GM18861 (cell line): ENCODE data around the gene GNGT1.
A peak's percentile ranks its signal among the peaks of the same experiment; 100 is the strongest.

Experiments
- ATAC-seq: cut with Tn5 transposase; IDR thresholded peaks from one replicate; pipeline ENCODE4 v1.9.1; 2021; ENCODE audit not compliant: unreplicated experiment

GNGT1 gene

DNA sequence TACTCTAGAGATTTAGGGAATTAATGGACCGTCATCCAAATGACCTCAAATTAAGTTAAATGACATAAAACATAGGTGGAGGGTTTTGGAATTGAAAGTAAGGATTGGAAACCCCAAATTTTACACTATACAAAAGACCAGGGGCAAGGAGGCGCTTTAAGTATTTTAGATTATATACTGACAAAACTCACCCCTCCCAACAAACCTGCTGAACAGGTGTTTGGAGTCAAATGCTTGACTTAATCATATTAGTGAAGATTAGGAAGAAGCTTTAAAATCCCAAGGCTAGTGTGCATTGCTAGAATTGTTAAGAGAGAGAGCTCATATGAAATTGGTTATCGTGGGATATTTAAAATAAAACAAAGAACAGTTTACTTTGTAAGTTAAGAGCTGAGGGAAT is at the start of gene GNGT1:
GNGT1 (plus strand) TSS at position 301 of the 400 bp plus-strand sequence. CDS start 180 bp downstream, outside the sequence.
- ATAC-seq, result no peak

DNA sequence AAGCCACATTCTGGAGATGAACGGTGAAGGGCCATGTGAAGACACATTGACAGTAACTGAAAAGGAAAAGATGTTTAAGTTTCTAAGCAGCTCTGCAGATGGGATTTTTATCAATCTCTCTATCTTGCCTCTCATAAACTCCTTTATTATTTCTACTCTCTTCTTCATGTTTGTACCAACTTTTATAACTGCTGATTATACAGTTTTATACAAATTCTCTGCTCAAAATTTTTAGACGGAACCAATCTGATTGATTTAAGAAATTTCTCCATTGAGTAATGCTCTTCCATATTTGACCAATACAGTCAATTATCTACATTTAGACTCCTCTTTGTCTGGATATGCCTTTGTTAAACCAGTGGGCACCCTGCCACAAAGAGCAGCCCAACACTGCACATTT is 47.5 kb upstream of the GNGT1 start:
- ATAC-seq, result no peak

DNA sequence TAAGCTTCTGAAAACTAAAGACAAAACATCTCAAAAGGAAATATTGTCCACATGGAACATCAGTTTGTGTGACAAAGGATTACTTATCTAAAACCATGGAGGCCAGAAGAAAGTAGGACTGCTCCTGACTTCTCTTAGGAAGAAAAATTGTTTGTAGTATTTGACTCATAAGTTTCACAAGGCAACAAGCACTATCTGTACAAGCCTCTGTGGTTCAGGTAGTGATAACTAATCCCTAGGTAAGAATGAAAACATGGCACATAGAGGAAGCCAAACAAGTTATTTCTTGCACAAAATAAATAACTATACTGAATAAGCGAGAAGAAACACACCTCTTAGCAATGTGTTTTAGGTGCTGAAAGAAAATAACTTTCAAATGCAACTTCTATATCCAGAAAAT is 46.1 kb upstream of the GNGT1 start:
- ATAC-seq, result no peak

DNA sequence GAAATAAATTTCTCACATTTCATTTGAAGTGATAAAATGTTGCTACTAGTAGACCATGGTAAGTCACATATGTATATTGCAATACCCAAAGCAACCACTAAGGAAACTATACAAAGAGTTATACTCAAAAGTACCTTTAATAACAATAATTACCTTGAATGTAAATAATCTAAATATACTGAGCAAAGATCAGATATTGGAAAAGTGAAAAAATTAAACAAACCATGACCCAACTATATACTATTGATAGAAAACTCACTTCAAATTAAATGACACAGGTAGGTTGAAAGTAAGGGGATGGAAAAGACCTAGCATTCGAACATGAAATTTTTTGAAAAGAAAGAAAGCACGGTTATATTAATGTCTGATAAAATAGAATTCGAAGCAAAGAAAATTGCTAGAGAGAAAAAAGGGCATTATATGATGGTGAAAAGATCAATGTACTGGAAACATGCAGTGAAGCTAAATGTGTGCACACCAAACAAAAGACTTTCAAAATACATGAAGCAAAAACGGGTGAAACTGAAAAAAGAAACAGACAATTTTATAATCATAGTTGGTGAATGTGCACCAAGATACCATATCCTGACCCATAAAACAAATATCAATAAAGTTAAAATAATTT is 44.9 kb upstream of the GNGT1 start:
- peak; percentile 68 for ATAC-seq

DNA sequence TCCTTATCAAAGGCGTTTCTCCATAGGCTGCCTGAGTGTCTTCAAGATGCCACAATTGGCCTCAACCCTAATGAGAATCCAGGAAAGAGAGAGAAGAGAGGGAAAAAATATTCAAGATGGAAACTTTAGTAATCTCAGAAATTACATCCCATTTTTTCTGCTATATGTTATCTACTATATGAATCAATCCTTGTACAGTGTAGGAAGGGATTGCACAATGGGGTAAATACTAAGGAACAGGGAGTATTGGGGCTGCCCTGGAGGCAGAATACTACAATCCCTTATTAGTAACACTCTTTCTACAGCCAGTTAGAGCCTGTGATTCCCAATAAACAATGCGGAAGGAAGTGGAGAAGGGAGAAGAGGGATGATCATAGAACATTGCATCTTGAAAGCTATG is 43.7 kb upstream of the GNGT1 start:
- no peak for ATAC-seq

GRCh38 chr7:93866886-93867285 is 39.5 kb upstream of the GNGT1 start:
- no peak for ATAC-seq

- ATAC-seq, result no peak
Observed at GRCh38 chr7:93873998-93874574, 32.3 kb upstream of the GNGT1 start.

GRCh38 chr7:93877742-93878141 is 28.6 kb upstream of the GNGT1 start:
- ATAC-seq, result no peak

- no peak for ATAC-seq
Observed at GRCh38 chr7:93879356-93879755, 27.0 kb upstream of the GNGT1 start.

DNA sequence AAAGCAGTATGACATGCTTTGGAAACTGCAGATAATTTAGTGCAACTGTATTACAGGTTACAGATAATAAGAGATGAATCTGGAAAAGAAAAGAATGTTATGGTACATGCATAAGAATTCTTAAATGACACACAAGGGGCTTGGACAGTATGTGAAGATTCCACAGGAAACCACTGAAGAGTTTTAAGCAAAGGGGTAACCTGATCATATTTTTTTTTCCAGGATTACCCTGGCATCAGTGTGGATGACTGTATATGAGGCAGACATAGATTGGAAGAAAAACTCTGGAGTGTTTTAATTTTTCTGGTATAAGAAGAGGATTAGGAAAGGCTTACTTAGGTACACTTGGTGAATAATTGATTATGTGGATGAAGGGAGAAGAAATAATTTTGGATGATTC is 23.9 kb upstream of the GNGT1 start:
- ATAC-seq, result no peak

DNA sequence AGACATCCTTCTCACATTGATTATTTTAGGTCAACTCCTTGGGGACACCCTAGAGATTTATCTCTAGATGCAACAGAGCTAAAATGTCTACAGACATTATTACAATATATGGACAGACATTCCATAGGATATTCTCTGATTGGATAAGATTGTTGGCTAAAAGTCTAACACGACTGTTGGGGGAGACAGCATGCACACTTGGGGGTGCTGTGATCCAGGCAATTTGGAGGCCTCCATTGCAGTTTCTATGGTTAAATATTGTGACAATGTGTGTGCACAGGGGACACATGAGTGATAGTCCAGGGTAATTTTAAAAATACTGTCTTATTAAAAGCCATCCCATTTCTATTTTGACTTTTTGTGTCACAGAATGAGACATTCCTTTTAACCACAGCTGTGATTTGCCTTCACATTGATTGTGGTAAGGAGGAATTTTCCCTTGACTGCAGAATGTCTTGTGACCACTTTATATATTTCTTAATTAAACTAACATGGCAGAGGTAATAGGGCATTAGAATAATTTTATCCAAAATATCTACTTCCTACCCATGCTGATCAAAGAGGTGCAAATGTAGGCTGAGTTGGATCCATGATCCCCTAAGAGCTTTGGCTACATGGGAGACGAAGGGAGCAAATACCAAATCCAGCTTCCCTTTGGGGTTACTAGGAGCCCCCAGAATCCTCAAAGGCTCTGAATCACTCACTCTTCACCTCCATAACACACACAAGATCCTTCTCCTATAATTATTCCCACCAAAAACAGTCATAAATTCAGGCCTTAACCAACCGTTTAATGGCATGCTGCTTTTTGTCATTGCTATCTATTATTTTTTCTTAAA is 23.1 kb upstream of the GNGT1 start:
- no peak for ATAC-seq

GRCh38 chr7:93883917-93884345 is 22.4 kb upstream of the GNGT1 start:
- no peak for ATAC-seq

DNA sequence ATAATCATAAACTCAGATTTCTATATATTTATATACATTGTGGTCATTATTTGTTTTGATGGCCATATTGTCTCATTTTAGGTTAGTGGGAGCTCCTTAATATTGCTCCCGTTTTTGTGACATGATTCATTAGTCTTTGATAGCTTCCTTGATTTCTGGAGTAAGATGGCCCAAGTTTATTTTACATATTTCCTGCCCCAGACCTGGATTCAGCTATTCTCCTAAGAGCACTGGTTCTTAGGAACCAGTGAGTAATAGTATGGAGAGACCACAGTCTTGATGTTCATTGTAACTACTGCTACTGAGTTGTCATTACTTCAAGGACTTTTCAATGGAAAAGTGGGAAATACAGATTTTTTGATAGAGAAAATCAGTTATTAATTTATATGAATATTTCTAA is 21.8 kb upstream of the GNGT1 start:
- ATAC-seq, result no peak

GRCh38 chr7:93889261-93889660 is 17.1 kb upstream of the GNGT1 start:
- ATAC-seq, result no peak

DNA sequence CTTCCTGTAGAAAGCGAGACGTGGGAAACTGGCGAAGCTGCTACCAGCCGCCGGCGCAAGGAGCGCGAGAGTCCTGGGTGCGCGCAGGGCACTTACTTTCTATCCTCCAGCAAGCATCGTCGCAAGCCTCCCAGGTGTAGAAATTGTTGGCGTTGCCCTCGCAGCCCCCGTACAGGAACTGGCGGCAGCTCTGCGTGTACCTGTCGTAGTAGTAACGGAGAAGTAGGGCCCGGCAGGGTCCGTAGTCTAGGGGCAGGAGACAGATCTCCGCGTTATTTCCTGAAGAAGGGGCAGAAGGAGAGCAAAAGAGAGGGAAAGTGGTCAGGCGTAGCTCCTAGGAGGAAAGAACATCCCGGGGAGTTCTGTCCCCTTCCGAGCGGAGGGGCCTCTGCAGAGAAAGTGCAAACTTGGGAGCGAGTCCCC is 16.3 kb upstream of the GNGT1 start:
- peak; percentile 43 for ATAC-seq

GRCh38 chr7:93890464-93891068 is 15.8 kb upstream of the GNGT1 start, which contains the start of gene TFPI2:
Gene TFPI2 (minus strand): TSS chr7:93890753. CDS start chr7:93890678, 75 bp downstream.
- peak; percentile 21 for ATAC-seq

DNA sequence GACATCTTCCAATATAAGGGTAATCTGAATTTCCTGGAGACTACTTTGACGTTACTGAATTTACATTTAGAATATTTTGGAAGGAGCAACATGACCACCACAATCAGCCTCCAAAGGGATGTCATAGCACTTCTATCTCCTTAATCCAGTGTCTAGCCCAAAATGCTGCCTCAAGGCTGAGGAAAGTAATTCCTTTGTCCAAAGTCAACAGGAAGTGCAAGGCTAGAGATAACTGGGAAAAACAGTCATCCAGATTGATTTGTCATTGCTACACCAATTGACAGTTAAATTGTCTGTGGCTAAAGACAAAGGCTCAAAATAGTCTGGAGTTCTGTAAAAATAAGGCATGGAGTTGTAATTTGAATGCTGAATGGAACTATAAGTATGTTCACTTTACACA is 11.9 kb upstream of the GNGT1 start:
- ATAC-seq, result no peak

GRCh38 chr7:93894966-93895640 is 11.3 kb upstream of the GNGT1 start:
- ATAC-seq, result no peak

DNA sequence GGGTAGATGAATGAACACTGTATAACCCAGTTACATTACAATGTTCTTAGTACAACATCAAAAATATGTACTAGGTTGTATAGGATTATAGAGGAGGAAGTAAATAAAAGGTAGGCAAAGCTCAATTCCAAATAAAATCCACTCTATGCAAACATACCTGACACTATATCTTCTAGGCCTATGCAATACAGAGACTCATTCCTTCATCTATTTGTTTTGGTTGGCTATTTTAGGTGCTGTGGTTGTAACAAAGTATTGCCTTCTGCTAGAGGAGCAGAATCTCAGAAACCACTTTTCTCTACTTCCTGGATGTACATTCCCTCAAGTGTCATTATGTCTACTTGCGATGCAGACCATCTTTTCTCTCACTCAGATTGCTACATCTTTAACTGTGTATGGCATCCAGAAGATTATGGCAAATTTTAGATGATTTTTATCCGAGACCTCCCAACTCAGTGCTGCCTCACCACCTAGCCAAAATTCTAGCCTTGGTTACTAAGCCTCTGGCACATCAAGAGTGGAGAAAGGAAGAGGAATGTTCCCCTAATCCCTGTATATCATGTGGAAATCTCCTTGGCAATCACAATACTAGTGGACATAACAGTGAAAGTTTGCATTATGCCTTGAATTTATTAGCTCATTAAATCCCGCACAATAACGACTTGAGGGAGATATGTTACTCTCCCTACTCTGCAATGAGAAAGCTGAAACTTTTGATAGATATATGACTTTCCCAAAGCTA is 10.3 kb upstream of the GNGT1 start:
- no peak for ATAC-seq

DNA sequence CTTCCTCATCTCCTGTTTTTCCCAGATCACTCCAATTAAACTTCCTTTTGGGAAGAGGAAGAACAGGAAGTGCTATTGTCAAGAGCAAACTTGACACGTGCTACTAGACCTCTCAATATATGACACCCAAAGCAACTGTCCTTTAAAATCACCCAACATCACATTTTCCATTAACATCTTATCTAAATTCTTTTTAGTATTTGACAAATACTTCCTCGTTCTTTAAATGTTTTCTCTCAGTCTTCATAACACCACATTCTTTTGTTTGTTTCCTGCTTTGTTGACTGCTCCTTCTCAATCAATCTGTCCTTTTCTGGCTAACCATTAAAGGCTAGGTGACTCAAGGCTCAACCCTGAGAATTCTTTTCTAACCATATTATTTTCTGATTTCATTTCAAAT is 8.7 kb upstream of the GNGT1 start:
- no peak for ATAC-seq
